Pancreas (tissue), 10 donors: Measurements from ENCODE around the gene EXOC3L2. TPM values are rescaled to one million over a fixed set of nuclear protein-coding genes. Genes with fewer than 3 reads are reported as not detected.

ENCODE experiments used
- ATAC-seq, 4 donors: fragments of 200-7000 bp; cut with Tn5 transposase; one replicate each; pipeline versions ENCODE4 v1.8.0 to v1.9.1; 2020; ENCODE audit warnings: mild to moderate bottlenecking in 4 of 4, moderate library complexity in 4 of 4
- DNase-seq, 6 donors: peaks; one replicate each; pipeline ENCODE4 v3.0.0-alpha.2; 2020
- FAIRE-seq: peaks from 2 replicates; lab custom pipeline; 2012; peaks lifted over from hg19 to GRCh38; lab: Jason Lieb, UNC
- H3K27ac ChIP-seq, 4 donors: fragments of 200-600 bp; sonication (generic); 1 replicate in 3 of 4; 2 replicates in 1 of 4; pipeline versions ENCODE4 v1.5.0 to v1.8.0; 2020
- H3K27me3 ChIP-seq, 4 donors: fragments of 200-600 bp; one replicate each; pipeline ENCODE4 v1.8.0; 2021
- H3K36me3 ChIP-seq, 3 donors: fragments of 200-600 bp; sonication (generic) in 1 of 3; one replicate each; pipeline versions ENCODE4 v1.5.0 to v1.8.0; 2020 to 2021
- H3K4me1 ChIP-seq, 3 donors: fragments of 200-600 bp; one replicate each; pipeline ENCODE4 v1.8.0; 2021
- H3K4me3 ChIP-seq, 4 donors: fragments of 200-600 bp; sonication (generic) in 2 of 4; one replicate each; pipeline versions ENCODE4 v1.5.0 to v1.8.0; 2020 to 2021
- H3K9me3 ChIP-seq, 4 donors: fragments of 200-600 bp; one replicate each; pipeline ENCODE4 v1.8.0; 2021
- WGBS, 2 donors: extraction: QIAGEN DNeasy Blood & Tissue Kit; methylation state at CpG; one replicate each; pipeline ENCODE4 v1.1.7; 2013; 5-methylcytosine and 5-hydroxymethylcytosine counted together
- intact Hi-C, 3 donors: fragments of 100-400 bp; cut with DNase I; formaldehyde crosslinking; loops; one replicate each; pipeline versions ENCODE4 v1.11.1 to v1.14.2; 2022
- polyA plus RNA-seq, 2 donors: library from polyadenylated mRNA; stranded (reverse); fragments of 200-250 nt; gene quantifications; one replicate each; pipeline ENCODE4 v1.2.3, GENCODE V29; 2013
- total RNA-seq, 6 donors: library from RNA; stranded (reverse); fragmentation: NEBNext Ultra II Directional in 4 of 6; extraction: Animal tissue kit (Norgen Biotek cat#: 25700) in 4 of 6; gene quantifications; one replicate each; pipeline versions ENCODE4 v1.2.1 to v1.2.4, GENCODE V29; 2021 to 2023
- TF ChIP-seq, protein P1 (sequence below), 4 donors: fragments of 200-600 bp; sonication (generic) in 3 of 4; IDR thresholded peaks; one replicate each; pipeline versions ENCODE4 v1.5.0 to v1.8.0; 2021; ENCODE audit warnings: antibody characterized with exemption in 4 of 4
- donor health status: healthy with polysubstance abuse.
- donor health status: DM: no; HTN: no; CAD: no; lungs with moderate emphysema.
- donor health status: DM: no; HTN: no; CAD: no.
- donor health status: control.
- donor health status: control.
- donor health status: Bipolar disorder and iron deficiency.
- donor health status: DM: yes; HTN: yes; CAD: no.
- donor health status: DM: no; HTN: no; CAD: no.
- donor health status: DM: no; HTN: no; CAD: no.
- donor health status: DM: yes; HTN: yes; CAD: no.

EXOC3L2 gene
- total and polyA plus RNA-seq, 8 donors = 0.59 to 4.5 (median 1.8) TPM

DNA sequence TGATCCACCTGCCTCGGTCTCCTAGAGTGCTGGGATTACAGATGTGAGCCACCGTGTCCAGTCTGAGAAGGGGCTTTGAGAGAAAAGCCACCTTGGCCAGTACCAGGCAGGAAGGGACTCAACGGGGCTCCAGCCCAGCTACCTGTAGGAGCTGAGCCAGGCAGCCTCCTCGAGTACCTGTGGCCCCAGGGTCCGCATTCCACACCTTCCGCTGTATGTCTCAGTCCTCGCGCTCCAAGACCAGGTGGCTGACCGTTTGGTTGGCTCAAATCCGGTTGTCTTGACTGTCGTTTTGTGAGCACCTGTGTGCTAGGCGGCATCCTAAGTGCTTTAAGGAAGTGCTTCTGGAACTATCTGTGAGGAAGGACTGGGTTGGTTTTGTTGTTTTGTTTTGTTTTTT is 22.1 kb upstream of the EXOC3L2 start:
- intact Hi-C loops = no loop called here
- Histone ChIP-seq H3K27ac (no peak overlapping the region), H3K9me3 (no peaks in the 10 kb centered on the region), H3K4me3 (no peak overlapping the region), H3K27me3 (no peaks in the 10 kb centered on the region), H3K4me1 (peaks cover 0 to under 1% (median 0%) of the 10 kb centered on the region in 3 donors), H3K36me3 (no peaks in the 10 kb centered on the region)
- ATAC-seq = no peak
- TF ChIP-seq, protein P1, sequence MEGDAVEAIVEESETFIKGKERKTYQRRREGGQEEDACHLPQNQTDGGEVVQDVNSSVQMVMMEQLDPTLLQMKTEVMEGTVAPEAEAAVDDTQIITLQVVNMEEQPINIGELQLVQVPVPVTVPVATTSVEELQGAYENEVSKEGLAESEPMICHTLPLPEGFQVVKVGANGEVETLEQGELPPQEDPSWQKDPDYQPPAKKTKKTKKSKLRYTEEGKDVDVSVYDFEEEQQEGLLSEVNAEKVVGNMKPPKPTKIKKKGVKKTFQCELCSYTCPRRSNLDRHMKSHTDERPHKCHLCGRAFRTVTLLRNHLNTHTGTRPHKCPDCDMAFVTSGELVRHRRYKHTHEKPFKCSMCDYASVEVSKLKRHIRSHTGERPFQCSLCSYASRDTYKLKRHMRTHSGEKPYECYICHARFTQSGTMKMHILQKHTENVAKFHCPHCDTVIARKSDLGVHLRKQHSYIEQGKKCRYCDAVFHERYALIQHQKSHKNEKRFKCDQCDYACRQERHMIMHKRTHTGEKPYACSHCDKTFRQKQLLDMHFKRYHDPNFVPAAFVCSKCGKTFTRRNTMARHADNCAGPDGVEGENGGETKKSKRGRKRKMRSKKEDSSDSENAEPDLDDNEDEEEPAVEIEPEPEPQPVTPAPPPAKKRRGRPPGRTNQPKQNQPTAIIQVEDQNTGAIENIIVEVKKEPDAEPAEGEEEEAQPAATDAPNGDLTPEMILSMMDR (IDR thresholded peaks at IDR 0.05) = no peak
- no peak for FAIRE-seq
- WGBS, 2 donors = 86 to 91% methylated on average over 12 of the region's 12 CpGs
- DNase-seq = no peak

DNA sequence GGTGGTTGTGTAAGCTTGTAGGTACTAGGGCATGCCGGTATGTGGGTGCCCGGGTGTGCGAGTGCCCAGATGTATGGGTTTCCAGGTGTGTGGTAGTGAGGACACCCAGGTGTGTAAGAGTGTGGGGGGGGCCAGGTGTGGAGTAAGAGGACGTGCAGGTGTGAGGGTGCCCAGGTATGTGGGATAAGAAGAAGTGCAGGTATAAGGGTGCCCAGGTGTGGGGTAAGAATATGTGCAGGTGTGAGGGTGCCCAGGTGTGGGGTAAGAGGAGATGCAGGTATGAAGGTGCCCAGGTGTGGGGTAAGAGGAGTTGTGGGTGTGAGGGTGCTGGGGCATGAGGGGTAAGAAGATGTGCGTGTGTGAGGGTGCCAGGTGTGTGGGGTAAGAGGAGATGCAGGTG is 20.2 kb upstream of the EXOC3L2 start:
- DNase-seq = no peak
- Histone ChIP-seq H3K36me3 (no peaks in the 10 kb centered on the region), H3K4me1 (no peaks in the 10 kb centered on the region), H3K4me3 (no peak overlapping the region), H3K27ac (no peak overlapping the region), H3K27me3 (no peaks in the 10 kb centered on the region), H3K9me3 (no peaks in the 10 kb centered on the region)
- no peak for ATAC-seq
- 89 to 91% methylated on average over 5 of the region's 5 CpGs for WGBS, 2 donors
- intact Hi-C loops = no loop called here
- FAIRE-seq = no peak
- TF ChIP-seq, protein P1 (IDR thresholded peaks at IDR 0.05) = no peak

DNA sequence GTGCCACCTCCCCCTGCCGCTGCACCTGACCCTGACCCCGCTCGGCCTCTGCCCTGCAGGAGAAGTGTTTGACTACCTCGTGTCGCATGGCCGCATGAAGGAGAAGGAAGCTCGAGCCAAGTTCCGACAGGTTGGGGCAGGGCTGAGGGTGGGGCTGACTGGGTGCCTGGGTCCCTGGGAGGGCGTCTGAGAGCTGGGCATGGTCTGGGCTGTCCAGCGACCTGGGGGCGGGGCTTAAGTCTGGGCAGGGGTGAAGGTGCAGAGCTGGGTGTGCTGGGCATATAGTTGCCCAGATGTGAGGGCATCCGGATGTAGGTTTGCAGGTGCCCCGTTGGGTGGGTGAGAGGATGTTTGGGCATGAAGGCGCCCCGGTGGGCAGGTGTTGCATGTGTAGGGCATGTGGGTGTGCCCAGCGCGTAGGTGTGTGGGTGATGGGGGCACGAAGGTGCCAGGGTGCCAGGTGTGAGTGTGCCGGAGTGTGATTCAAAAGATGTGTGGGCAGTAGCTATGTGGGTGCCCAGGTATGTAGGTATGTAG is 19.6 kb upstream of the EXOC3L2 start:
- FAIRE-seq = no peak
- H3K27me3 ChIP-seq = no peaks in the 10 kb centered on the region
- no peak for DNase-seq
- intact Hi-C loops = no loop called here
- H3K27ac ChIP-seq = no peak overlapping the region
- no peaks in the 10 kb centered on the region for H3K9me3 ChIP-seq
- 89% methylated on average over 19 of the region's 19 CpGs for WGBS, 2 donors
- H3K4me1 ChIP-seq = no peaks in the 10 kb centered on the region
- TF ChIP-seq, protein P1 (IDR thresholded peaks at IDR 0.05) = no peak
- no peak overlapping the region for H3K4me3 ChIP-seq
- no peaks in the 10 kb centered on the region for H3K36me3 ChIP-seq
- ATAC-seq = no peak

DNA sequence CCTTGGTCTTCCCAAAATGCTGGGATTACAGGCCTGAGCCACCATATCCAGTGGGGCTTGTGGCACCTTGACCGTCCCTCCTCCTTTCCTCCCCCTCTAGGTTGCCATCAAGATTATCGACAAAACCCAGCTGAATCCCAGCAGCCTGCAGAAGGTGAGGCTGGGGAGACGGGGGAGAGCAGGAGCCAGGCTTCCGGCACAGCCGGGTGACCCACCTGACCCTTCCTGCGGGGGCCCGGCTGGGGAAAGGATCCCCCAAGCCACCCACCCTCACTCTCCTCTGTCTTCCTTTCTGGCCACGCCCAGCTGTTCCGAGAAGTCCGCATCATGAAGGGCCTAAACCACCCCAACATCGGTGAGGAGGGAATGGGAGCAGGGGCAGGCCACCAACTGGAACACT is 17.8 kb upstream of the EXOC3L2 start:
- DNase-seq (no peak), FAIRE-seq (no peak), ATAC-seq (no peak)
- Histone ChIP-seq H3K27me3 (no peaks in the 10 kb centered on the region), H3K9me3 (no peaks in the 10 kb centered on the region), H3K36me3 (no peaks in the 10 kb centered on the region), H3K4me3 (no peak overlapping the region), H3K4me1 (no peaks in the 10 kb centered on the region), H3K27ac (no peak overlapping the region)
- TF ChIP-seq, protein P1 (IDR thresholded peaks at IDR 0.05) = no peak
- WGBS, 2 donors = 93% methylated on average over 11 of the region's 11 CpGs
- intact Hi-C loops = no loop called here

DNA sequence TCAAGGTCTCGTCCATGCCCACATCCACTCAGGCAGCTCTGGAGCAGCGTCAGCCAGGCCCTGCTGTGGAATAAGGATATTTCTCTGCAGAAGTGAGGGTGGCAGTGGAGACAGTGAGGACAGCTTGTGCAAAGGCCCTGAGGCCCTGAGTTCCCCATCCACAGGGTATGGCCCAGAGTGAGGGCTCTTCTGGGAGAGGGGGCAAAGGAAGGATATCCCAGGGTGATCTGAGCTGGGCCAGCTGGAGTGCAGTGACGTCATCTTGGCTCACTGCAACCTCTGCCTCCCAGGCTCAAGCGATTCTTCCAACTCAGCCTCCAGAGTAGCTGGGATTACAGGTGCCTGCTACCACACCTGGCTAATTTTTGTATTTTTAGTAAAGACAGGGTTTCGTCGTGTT is 17.4 kb upstream of the EXOC3L2 start:
- Histone ChIP-seq H3K27ac (no peak overlapping the region), H3K27me3 (no peaks in the 10 kb centered on the region), H3K4me1 (no peaks in the 10 kb centered on the region), H3K9me3 (no peaks in the 10 kb centered on the region), H3K36me3 (no peaks in the 10 kb centered on the region), H3K4me3 (no peak overlapping the region)
- WGBS, 2 donors = 92 to 94% methylated on average over 6 of the region's 6 CpGs
- TF ChIP-seq, protein P1 (IDR thresholded peaks at IDR 0.05) = no peak
- intact Hi-C loops = no loop called here
- FAIRE-seq = no peak
- no peak for DNase-seq
- no peak for ATAC-seq
